Transverse colon (tissue), 4 donors: ENCODE data around the gene GLRX2.

Experiments
- CTCF ChIP-seq, 5 experiments: fragments of 200-600 bp in 3 of 5; fragments of 450-650 bp in 2 of 5; sonication (generic) in 3 of 5; IDR thresholded peaks; 1 replicate in 2 of 5; 2 replicates in 3 of 5; pipeline ENCODE4 v1.5.1; 2016 to 2017; ENCODE audit warnings: antibody characterized with exemption in 5 of 5, inconsistent platforms in 3 of 5, mild to moderate bottlenecking in 2 of 5, moderate library complexity in 1 of 5
- EP300 ChIP-seq: sonication (generic); formaldehyde crosslinking; IDR thresholded peaks from one replicate; pipeline ENCODE4 v1.6.1; 2017; ENCODE audit warnings: antibody characterized with exemption, low read depth
- POLR2A ChIP-seq: fragments of 450-650 bp; IDR thresholded peaks from one replicate; pipeline ENCODE4 v1.6.1; 2016; ENCODE audit warnings: antibody characterized with exemption, mild to moderate bottlenecking, moderate library complexity
- POLR2AphosphoS5 ChIP-seq, 3 donors: sonication (generic); formaldehyde crosslinking; IDR thresholded peaks; one replicate each; pipeline ENCODE4 v1.6.1; 2016; ENCODE audit warnings: antibody characterized with exemption in 3 of 3

- TF ChIP-seq POLR2A (no peak), CTCF (IDR thresholded peaks at IDR 0.05) (no peak), EP300 (no peak), POLR2AphosphoS5 (IDR thresholded peaks at IDR 0.05) (no peak)
These were observed 35.0 kb upstream of the GLRX2 start for GRCh38 chr1:193140254-193140653.
